ENCODE data around the gene SYNDIG1. TPM values are rescaled to one million over a fixed set of nuclear protein-coding genes. Genes with fewer than 3 reads are reported as not detected.

The SYNDIG1 gene
- total RNA-seq, 1 experiment from 2014 or later: 5.4 TPM

DNA sequence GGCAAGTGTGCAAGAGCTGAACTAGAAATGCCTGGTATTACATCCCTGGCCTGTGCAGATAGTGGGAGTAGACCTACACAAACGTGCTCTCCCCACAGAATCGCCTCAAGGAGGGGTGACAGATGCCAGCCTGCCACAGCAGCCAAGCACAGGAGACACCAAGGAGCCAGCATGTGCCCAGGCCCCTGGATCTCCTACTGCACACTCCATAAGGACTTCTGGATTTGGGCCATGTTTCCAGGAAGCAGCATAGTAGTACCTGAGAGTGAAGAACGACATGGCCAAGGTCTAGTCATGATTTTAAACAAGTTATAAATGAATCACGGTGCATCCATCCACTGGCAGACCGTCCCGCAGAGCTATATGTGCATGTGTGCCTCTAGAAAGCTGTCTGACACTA is 232.2 kb downstream of the SYNDIG1 start:
- WGBS (ENCODE audit: extremely low coverage, insufficient read length, low lambda C conversion rate): no CpG with 5 or more reads among the region's 6 CpGs
- DNase-seq: no peak
- Histone ChIP-seq H3K23me2 (ENCODE audit: insufficient read length, low read depth, low read length, poor library complexity, severe bottlenecking) (no peaks in the 10 kb centered on the region), H3K27me3 (ENCODE audit: insufficient read depth, low read length) (no peaks in the 10 kb centered on the region), H3K23ac (ENCODE audit: insufficient read length, low read depth, low read length) (no peak overlapping the region), H4K8ac (replicated peaks; ENCODE audit: insufficient read length, low read depth, low read length) (no peak overlapping the region), H4K91ac (ENCODE audit: insufficient read length, low read depth, low read length) (no peak overlapping the region), H2BK5ac (ENCODE audit: insufficient read length, low read length) (no peak overlapping the region), H2BK20ac (ENCODE audit: low read depth, low read length, poor library complexity, severe bottlenecking) (no peak overlapping the region), H3K14ac (ENCODE audit: insufficient read depth, low read length) (no peak overlapping the region), H2BK120ac (ENCODE audit: low read depth, low read length, poor library complexity, severe bottlenecking) (no peak overlapping the region), H3K9me3 (ENCODE audit: control insufficient read depth, low read depth, low read length) (no peaks in the 10 kb centered on the region), H2BK12ac (ENCODE audit: insufficient read length, low read depth, low read length) (no peak overlapping the region), H4K5ac (ENCODE audit: insufficient read length, low read depth, low read length) (no peak overlapping the region), H3K79me1 (ENCODE audit: insufficient read depth, low read depth, low read length, poor library complexity, severe bottlenecking) (no peaks in the 10 kb centered on the region), H3K4me2 (ENCODE audit: insufficient read depth, insufficient read length, low read length) (no peak overlapping the region), H3K4me1 (ENCODE audit: insufficient read depth, low read length) (no peaks in the 10 kb centered on the region), H3K27ac (ENCODE audit: insufficient read length, low read depth, low read length) (no peak overlapping the region), H3K4ac (ENCODE audit: low read depth, low read length) (no peak overlapping the region), H2BK15ac (ENCODE audit: low read depth, low read length) (no peak overlapping the region), H3K18ac (ENCODE audit: insufficient read length, low read depth, low read length) (no peak overlapping the region), H3T11ph (ENCODE audit: low read length) (no peak overlapping the region), H3K56ac (ENCODE audit: insufficient read length, low read depth, low read length) (no peak overlapping the region), H2AK5ac (ENCODE audit: insufficient read length, low read length) (no peak overlapping the region), H2AFZ (ENCODE audit: low read length) (no peak overlapping the region), H3K79me2 (ENCODE audit: insufficient read depth, low read length) (no peaks in the 10 kb centered on the region), H3K9ac (ENCODE audit: extremely low read depth, insufficient read length, low read length) (no peak overlapping the region), H4K20me1 (ENCODE audit: control insufficient read depth, insufficient read depth, insufficient read length) (no peaks in the 10 kb centered on the region)
- Mint-ChIP-seq H3K27ac (no peak overlapping the region), H3K27me3 (ENCODE audit: low read depth) (no peaks in the 10 kb centered on the region; the same call in 1 of the 2 replicates), H3K9me3 (no peaks in the 10 kb centered on the region), H3K4me1 (no peaks in the 10 kb centered on the region), H3K36me3 (ENCODE audit: insufficient read depth in 1 of 3, low read depth in 3 of 3) (no peaks in the 10 kb centered on the region), H3K4me3 (no peak overlapping the region)
- TF ChIP-seq, protein P1, sequence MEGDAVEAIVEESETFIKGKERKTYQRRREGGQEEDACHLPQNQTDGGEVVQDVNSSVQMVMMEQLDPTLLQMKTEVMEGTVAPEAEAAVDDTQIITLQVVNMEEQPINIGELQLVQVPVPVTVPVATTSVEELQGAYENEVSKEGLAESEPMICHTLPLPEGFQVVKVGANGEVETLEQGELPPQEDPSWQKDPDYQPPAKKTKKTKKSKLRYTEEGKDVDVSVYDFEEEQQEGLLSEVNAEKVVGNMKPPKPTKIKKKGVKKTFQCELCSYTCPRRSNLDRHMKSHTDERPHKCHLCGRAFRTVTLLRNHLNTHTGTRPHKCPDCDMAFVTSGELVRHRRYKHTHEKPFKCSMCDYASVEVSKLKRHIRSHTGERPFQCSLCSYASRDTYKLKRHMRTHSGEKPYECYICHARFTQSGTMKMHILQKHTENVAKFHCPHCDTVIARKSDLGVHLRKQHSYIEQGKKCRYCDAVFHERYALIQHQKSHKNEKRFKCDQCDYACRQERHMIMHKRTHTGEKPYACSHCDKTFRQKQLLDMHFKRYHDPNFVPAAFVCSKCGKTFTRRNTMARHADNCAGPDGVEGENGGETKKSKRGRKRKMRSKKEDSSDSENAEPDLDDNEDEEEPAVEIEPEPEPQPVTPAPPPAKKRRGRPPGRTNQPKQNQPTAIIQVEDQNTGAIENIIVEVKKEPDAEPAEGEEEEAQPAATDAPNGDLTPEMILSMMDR (conservative IDR thresholded peaks at IDR 0.05): no peak
